ENCODE results near the gene ANO2. TPM values are rescaled to one million over a fixed set of nuclear protein-coding genes. Genes with fewer than 3 reads are reported as not detected.

Gene ANO2
- total RNA-seq, 4 donors from 2014 or later, result 2.0 to 9.8 (median 4.9) TPM

- no peak for TF ChIP-seq POLR2A (IDR thresholded peaks at IDR 0.05)
- TF ChIP-seq CTCF (IDR thresholded peaks at IDR 0.05 in 4 of 5, conservative IDR thresholded peaks at IDR 0.05 in 1 of 5), result no peak
- H3K4me3 ChIP-seq, result no peak overlapping the region
- H3K27ac ChIP-seq, result no peak overlapping the region
- H3K27me3 ChIP-seq, result no peaks in the 10 kb centered on the region
- ATAC-seq (no peak), DNase-seq (no peak)
- H3K9me3 ChIP-seq, result no peaks in the 10 kb centered on the region
- intact Hi-C loops (cut with DNase I; ENCODE audit: low total_unique reads) (no loop called here), in situ Hi-C loops (cut with MboI; ENCODE audit: low sequenced_read_pairs in 4 of 4) (no loop called here)
- no peaks in the 10 kb centered on the region for H3K36me3 ChIP-seq
- no peaks in the 10 kb centered on the region for H3K4me1 ChIP-seq
Observed at GRCh38 chr12:5963515-5963914, 18.5 kb upstream of the ANO2 start.

DNA sequence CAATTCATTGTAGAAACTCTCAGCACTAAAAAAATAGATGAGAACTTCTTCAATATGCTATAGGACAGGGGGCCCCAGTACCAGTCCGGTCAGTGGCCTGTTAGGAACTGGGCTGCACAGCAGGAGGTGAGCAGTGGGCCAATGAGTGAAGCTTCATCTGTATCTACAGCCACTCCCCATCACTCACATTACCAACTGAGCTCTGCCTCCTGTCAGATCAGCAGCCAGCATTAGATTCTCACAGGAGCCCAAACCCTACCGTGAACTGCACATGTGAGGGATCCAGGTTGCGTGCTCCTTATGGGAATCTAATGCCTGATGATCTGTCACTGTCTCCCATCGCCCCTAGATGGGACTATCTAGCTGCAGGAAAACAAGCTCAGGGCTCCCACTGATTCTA lies 15.7 kb upstream of the ANO2 start:
- ATAC-seq, result no peak
- no peaks in the 10 kb centered on the region for H3K4me1 ChIP-seq

DNA sequence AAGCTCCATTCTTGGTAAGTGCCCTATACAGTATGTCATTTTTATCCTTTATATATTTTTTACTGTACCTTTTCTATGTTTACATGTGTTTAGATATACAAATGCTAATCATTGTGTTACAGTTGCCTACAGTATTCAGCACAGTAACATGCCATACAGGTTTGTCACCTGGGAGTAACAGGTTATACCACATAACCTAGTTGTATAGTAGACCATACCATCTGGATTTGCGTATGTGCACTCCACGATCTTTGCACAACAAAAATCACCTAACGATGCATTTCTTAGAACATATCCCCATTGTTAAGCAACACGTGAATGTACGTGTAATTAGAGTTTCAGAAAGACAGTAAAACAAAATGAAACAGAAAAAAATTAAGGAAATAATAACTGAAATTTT lies 11.9 kb upstream of the ANO2 start:
- ATAC-seq, result no peak
- intact Hi-C loops (cut with DNase I; ENCODE audit: low total_unique reads), result no loop called here

More for the DNA sequence above, 15.7 kb upstream of the ANO2 start:
- no peak for DNase-seq
- Histone ChIP-seq H3K27ac (no peak overlapping the region), H3K27me3 (no peaks in the 10 kb centered on the region), H3K9me3 (no peaks in the 10 kb centered on the region), H3K4me3 (no peak overlapping the region), H3K36me3 (no peaks in the 10 kb centered on the region)
- TF ChIP-seq CTCF (IDR thresholded peaks at IDR 0.05 in 4 of 5, conservative IDR thresholded peaks at IDR 0.05 in 1 of 5) (no peak), POLR2A (IDR thresholded peaks at IDR 0.05) (no peak)
- in situ Hi-C loops (cut with MboI; ENCODE audit: low sequenced_read_pairs in 4 of 4), result no loop called here
- intact Hi-C loops (cut with DNase I; ENCODE audit: low total_unique reads), result no loop called here

DNA sequence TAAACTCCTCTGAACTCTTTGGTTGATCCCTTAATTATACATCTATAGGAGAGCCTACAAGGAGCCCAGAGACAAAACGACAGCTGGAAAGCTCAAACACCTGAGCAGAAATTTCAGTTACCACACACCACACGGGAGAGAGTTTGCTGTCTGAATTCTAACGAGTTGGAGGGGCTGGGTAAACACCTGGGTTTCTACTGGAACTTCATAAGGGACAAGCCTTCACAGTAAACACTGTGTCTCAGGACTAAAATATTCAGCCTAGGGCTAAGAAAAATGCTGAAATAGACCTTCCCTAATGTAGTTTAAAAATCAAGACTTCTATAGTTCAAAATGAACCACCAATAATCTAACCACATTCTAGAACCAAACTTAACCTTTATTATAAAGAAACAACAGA lies 9.6 kb upstream of the ANO2 start:
- in situ Hi-C loops (cut with MboI; ENCODE audit: low sequenced_read_pairs in 4 of 4) (no loop called here), intact Hi-C loops (cut with DNase I; ENCODE audit: low total_unique reads) (no loop called here)
- ATAC-seq (no peak), DNase-seq (no peak)
- Histone ChIP-seq H3K36me3 (no peaks in the 10 kb centered on the region), H3K4me3 (no peak overlapping the region), H3K9me3 (no peaks in the 10 kb centered on the region), H3K27me3 (peaks cover 0 to 2% (median under 1%) of the 10 kb centered on the region in 3 donors), H3K27ac (no peak overlapping the region), H3K4me1 (no peaks in the 10 kb centered on the region)
- no peak for TF ChIP-seq CTCF (IDR thresholded peaks at IDR 0.05 in 4 of 5, conservative IDR thresholded peaks at IDR 0.05 in 1 of 5)
- no peak for TF ChIP-seq POLR2A (IDR thresholded peaks at IDR 0.05)

More for the DNA sequence above, 11.9 kb upstream of the ANO2 start:
- no peak for DNase-seq
- Histone ChIP-seq H3K27ac (no peak overlapping the region), H3K9me3 (no peaks in the 10 kb centered on the region), H3K4me1 (no peaks in the 10 kb centered on the region), H3K4me3 (no peak overlapping the region), H3K27me3 (no peaks in the 10 kb centered on the region), H3K36me3 (no peaks in the 10 kb centered on the region)
- TF ChIP-seq CTCF (IDR thresholded peaks at IDR 0.05 in 4 of 5, conservative IDR thresholded peaks at IDR 0.05 in 1 of 5) (no peak), POLR2A (IDR thresholded peaks at IDR 0.05) (no peak)
- in situ Hi-C loops (cut with MboI; ENCODE audit: low sequenced_read_pairs in 4 of 4), result no loop called here
